ENCODE data around the gene CCDC178.
A peak's percentile ranks its signal among the peaks of the same experiment; 100 is the strongest.

The CCDC178 gene

GRCh38 chr18:33123862-33124518, 316.5 kb downstream of the CCDC178 start:
- no peak for DNase-seq (ENCODE audit: low read depth, low spot score)

- peak; percentile 83 for DNase-seq (ENCODE audit: low read depth, low spot score)
Observed at GRCh38 chr18:33116376-33116775, 324.1 kb downstream of the CCDC178 start.

- no peak for DNase-seq (ENCODE audit: low read depth, low spot score)
Observed at GRCh38 chr18:33115917-33116316, 324.6 kb downstream of the CCDC178 start.

DNA sequence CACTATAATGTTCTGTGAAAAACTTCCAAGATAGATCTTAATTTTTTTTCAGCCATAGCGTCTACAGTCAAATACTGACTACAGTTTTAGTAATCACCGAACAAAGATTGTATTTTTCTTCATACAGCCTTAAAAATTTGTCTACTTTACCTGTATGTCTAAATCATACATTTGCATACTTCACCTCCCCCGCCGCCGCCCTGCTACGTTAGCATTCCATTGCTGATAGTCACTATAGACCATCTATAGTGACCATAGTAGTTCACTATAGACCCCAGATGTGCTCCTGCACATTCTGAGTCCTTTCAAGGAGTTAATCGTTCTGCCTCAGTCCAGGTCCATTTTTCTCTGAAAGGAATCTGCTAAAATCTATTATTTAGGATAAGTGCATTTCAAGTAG, 325.0 kb downstream of the CCDC178 start:
- DNase-seq (ENCODE audit: low read depth, low spot score) = no peak

GRCh38 chr18:33114749-33115148, 325.8 kb downstream of the CCDC178 start:
- DNase-seq (ENCODE audit: low read depth, low spot score) = no peak

- no peak for DNase-seq (ENCODE audit: low read depth, low spot score)
Observed at GRCh38 chr18:33113416-33113815, 327.1 kb downstream of the CCDC178 start.

- DNase-seq (ENCODE audit: low read depth, low spot score) = no peak
Observed at GRCh38 chr18:33107511-33107910, 333.0 kb downstream of the CCDC178 start.

DNA sequence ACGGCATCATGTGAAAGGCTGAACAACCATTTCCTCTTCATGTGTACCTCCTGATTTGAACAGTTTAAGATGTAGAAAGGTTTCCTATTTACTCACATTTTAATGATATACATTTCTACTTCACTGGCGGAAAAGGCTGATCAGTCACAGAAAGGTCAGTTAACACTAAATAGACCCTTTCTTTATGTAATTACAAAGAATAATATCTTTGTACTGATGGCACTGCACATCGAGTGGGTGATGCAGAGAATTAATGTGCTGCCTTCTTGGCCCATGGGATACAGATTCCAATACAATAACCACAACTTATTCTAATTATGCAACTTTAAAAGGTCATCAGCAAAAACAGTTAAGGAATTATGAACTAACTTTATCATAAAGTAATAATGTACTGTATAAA, 339.2 kb downstream of the CCDC178 start:
- DNase-seq (ENCODE audit: low read depth, low spot score) = no peak

DNA sequence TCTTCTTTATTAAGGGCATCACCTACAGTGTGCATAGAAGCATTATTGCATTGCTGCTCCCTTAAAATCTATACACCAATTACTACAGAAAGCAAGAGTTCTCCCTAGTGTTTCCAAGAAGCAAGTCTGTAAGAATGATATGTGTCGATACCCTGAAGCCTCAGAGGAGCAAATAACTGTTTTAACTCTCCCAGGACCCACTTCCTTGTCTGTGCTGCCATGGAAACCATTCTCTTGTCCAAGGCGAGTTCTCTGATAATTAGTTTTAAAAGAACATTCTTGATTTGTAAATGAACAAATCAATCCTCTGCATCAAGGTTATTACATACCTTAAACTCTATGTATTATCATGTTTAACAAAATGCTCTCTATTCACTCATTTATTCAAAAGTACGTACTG, 340.9 kb downstream of the CCDC178 start:
- DNase-seq (ENCODE audit: low read depth, low spot score) = no peak

GRCh38 chr18:33097126-33097525, 343.4 kb downstream of the CCDC178 start:
- DNase-seq (ENCODE audit: low read depth, low spot score) = no peak

DNA sequence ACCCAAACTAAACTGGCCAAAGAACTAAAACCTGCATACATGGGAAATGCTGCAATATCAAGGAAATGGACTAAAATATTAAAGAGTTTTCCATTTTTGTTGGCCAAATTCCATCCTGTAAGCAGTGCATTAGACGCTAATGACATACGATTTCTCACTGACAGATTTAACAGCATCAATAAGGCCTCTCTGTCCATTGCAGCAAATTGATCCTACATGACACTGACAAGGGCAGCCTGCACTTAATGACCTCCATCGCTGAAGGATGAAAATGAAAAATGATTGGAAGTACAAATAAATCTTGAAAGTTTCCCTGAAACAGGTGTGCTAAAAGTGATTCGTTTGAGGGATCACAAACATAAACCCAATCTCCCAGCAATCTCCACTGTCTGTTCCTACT, 350.1 kb downstream of the CCDC178 start:
- DNase-seq (ENCODE audit: low read depth, low spot score) = no peak

DNA sequence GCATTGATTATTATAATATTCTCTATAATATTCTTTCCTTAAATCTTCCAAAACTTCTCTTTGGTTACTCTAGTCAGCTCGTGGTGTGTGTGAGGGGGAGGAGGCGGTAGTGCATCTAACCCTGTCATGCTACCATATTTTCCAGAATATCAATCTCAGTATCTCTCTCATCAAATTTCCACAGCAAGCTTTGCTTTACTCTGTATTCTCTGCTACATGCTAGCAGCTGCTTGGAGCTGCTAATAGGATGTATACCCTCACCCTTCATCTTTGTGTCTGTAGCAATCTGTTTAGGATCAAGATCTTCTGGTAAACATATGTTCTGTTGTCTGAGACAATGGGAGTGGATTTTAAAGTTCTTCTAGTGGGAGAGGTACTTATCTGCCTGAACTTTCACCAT, 363.9 kb downstream of the CCDC178 start:
- DNase-seq (ENCODE audit: low read depth, low spot score) = no peak

GRCh38 chr18:33074125-33074524, 366.4 kb downstream of the CCDC178 start:
- no peak for DNase-seq (ENCODE audit: low read depth, low spot score)

- no peak for DNase-seq (ENCODE audit: low read depth, low spot score)
Observed at GRCh38 chr18:33062834-33063364, 377.6 kb downstream of the CCDC178 start.

DNA sequence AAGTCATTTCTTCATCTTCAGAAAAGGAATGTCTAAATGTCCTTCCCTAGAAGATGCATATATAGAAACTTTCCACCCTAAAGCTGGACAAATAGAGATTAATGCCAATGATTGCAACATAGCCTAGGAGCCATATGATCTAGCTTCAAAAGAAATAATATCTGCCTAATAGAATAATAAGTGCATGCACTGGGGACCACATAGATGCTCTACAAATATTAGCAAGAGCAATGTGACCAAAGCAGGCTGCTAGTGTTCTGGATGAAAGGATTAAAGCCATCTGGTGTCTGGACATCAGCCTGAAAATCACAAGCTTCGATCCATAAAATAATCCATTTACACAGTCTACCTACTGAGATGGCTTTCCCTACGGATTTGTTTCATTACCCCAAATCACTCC, 387.6 kb downstream of the CCDC178 start:
- no peak for DNase-seq (ENCODE audit: low read depth, low spot score)

DNA sequence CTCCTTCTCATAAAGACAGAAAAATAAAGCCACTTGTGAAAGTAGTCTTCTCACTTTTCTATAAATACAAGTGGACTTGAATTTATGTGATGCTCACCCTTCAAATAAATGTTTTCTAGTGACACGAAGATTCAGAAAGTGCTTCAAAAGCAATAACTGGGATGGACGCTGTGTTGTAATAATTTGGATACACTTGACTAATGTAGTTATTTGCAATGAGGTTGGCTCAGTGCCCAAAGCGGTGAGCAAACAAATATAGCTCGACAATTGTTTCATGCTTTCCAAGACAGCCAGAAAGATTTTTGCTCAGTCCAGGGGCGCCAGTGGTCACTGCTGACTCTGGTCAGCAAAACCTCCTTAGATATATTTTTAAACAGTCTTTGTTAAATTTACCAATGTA, 389.1 kb downstream of the CCDC178 start:
- DNase-seq (ENCODE audit: low read depth, low spot score) = no peak

DNA sequence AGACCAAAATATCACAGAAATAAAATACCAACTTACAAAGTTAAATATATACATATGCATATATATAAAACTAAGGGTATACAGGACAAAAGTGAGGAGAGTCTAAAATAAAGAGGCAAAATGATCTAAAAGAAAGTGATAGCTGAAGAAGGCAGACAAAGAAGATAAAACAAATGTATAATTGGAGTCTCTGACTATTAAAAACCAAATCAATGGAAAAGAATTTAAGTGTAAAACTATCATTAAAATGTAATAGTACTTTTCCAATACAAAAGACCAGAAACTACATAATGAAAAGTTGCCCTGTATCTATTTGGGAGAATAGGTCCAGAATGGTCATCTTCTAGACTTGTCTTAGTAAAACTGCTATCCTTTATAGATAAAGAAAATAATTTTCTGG, 400.3 kb downstream of the CCDC178 start:
- no peak for DNase-seq (ENCODE audit: low read depth, low spot score)

- DNase-seq (ENCODE audit: low read depth, low spot score) = peak; percentile 45
Observed at GRCh38 chr18:33034945-33035344, 405.6 kb downstream of the CCDC178 start.

- no peak for DNase-seq (ENCODE audit: low read depth, low spot score)
Observed at GRCh38 chr18:33034212-33034611, 406.3 kb downstream of the CCDC178 start.

DNA sequence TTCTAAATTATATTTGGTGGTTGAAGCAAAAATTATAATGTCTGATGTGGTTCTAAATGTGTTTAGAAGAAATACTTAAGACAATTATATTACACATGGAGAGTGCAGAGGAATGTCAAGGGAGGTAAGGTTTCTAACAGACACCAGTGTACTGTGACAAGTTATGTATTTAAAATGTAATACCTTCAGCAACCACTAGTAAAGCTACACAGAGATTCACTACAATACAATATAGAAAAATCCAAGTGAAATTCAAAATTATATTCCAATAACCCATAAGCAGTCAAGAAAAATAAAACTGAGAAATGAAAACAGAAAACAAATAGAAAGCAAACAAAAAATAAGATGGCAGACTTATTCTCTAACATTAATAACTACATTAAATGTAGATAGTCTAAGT, 418.2 kb downstream of the CCDC178 start:
- no peak for DNase-seq (ENCODE audit: low read depth, low spot score)

- no peak for DNase-seq (ENCODE audit: low read depth, low spot score)
Observed at GRCh38 chr18:33020877-33021276, 419.6 kb downstream of the CCDC178 start.

DNA sequence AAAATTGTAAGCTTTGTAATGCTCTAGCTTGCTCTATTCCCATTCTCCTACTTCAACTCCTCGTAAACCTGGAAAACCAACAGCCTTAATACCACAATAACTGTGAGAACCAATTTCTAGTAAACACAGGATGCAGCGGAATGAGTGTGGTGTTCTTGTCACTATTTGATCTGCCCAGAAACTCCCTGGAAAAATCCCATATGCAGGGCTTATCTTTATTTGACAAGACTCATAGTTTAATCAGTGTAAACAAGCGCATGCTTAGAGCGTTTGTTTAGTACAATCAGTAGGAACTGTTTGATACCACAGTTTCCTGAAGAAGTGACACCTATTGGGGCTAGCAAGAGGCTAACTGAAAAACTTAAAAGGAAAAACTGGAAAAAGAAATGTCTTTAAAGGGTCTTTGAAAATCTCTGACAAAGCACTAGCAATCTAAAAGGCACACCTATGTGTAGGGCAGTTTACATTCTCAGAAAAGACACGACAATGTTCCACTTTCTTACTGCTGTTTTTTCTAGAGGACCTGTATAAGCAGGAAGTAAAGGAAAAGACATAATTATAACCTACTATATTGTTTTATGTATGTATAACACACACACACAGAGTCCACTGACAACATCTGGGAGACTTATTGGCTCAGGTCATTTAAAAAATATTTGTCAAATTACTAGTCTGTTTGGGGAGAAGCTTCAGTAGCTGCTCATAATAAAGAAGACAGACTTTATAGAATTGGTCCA, 426.3 kb downstream of the CCDC178 start:
- DNase-seq (ENCODE audit: low read depth, low spot score) = no peak

GRCh38 chr18:33010149-33010548, 430.4 kb downstream of the CCDC178 start:
- peak; percentile 12 for DNase-seq (ENCODE audit: low read depth, low spot score)
